Suprapubic skin (tissue), 4 donors: Measurements from ENCODE around the gene GLB1L2.

ENCODE experiments used
- EP300 ChIP-seq: sonication (generic); formaldehyde crosslinking; IDR thresholded peaks from one replicate; pipeline ENCODE4 v1.6.1; 2017; ENCODE audit warnings: antibody characterized with exemption
- POLR2A ChIP-seq, 2 donors: fragments of 450-650 bp; IDR thresholded peaks; one replicate each; pipeline ENCODE4 v1.6.1; 2017; ENCODE audit warnings: antibody characterized with exemption in 2 of 2, mild to moderate bottlenecking in 2 of 2, moderate library complexity in 2 of 2
- POLR2AphosphoS5 ChIP-seq, 3 donors: sonication (generic); formaldehyde crosslinking; IDR thresholded peaks; one replicate each; pipeline ENCODE4 v1.6.1; 2017; ENCODE audit warnings: antibody characterized with exemption in 3 of 3
- TF ChIP-seq, protein P1 (sequence below), 2 donors: fragments of 200-600 bp in 1 of 2; fragments of 450-650 bp in 1 of 2; sonication (generic) in 1 of 2; IDR thresholded peaks; one replicate each; pipeline ENCODE4 v1.5.1; 2016 to 2019; ENCODE audit warnings: antibody characterized with exemption in 2 of 2, mild to moderate bottlenecking in 1 of 2, moderate library complexity in 1 of 2

DNA sequence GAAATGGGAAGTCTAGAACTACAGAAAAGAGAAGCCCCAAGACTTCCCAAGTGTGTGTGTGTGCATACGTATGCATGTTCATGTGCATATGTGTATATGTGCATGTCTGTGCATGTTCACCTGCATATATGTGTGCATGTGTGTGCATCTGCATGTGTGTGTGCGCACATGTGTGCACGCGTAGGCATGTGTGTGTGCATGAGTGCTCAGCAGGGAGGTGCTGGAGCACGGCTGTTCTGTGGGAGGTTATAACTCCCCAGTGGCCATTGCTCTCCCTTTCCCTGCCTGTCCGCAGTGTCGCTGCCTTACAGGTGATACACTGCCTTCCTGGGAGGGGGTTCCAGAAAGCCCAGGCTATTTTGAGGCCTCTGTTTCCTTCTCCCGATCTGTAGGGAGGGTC lies 50.5 kb downstream of the GLB1L2 start:
- TF ChIP-seq POLR2A (IDR thresholded peaks at IDR 0.05): no peak
- TF ChIP-seq, protein P1, sequence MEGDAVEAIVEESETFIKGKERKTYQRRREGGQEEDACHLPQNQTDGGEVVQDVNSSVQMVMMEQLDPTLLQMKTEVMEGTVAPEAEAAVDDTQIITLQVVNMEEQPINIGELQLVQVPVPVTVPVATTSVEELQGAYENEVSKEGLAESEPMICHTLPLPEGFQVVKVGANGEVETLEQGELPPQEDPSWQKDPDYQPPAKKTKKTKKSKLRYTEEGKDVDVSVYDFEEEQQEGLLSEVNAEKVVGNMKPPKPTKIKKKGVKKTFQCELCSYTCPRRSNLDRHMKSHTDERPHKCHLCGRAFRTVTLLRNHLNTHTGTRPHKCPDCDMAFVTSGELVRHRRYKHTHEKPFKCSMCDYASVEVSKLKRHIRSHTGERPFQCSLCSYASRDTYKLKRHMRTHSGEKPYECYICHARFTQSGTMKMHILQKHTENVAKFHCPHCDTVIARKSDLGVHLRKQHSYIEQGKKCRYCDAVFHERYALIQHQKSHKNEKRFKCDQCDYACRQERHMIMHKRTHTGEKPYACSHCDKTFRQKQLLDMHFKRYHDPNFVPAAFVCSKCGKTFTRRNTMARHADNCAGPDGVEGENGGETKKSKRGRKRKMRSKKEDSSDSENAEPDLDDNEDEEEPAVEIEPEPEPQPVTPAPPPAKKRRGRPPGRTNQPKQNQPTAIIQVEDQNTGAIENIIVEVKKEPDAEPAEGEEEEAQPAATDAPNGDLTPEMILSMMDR (IDR thresholded peaks at IDR 0.05): no peak
- TF ChIP-seq POLR2AphosphoS5 (IDR thresholded peaks at IDR 0.05): no peak
- no peak for TF ChIP-seq EP300
